HG02610 (cell line): ENCODE results near the gene NPAT.

Experiments
- ATAC-seq: cut with Tn5 transposase; IDR thresholded peaks from one replicate; pipeline ENCODE4 v1.9.1; 2021; ENCODE audit warnings: mild to moderate bottlenecking, moderate library complexity; ENCODE audit not compliant: unreplicated experiment

Gene NPAT

DNA sequence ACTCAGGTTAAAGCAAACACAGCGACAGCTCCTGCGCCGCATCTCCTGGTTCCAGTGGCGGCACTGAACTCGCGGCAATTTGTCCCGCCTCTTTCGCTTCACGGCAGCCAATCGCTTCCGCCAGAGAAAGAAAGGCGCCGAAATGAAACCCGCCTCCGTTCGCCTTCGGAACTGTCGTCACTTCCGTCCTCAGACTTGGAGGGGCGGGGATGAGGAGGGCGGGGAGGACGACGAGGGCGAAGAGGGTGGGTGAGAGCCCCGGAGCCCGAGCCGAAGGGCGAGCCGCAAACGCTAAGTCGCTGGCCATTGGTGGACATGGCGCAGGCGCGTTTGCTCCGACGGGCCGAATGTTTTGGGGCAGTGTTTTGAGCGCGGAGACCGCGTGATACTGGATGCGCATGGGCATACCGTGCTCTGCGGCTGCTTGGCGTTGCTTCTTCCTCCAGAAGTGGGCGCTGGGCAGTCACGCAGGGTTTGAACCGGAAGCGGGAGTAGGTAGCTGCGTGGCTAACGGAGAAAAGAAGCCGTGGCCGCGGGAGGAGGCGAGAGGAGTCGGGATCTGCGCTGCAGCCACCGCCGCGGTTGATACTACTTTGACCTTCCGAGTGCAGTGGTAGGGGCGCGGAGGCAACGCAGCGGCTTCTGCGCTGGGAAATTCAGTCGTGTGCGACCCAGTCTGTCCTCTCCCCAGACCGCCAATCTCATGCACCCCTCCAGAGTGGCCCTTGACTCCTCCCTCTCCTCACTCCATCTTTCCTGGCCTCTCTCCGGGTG is at the start of gene NPAT, which contains the start of gene ATM:
Gene NPAT, minus strand, starts transcription at position 65 of the 774 bp plus-strand sequence. CDS start 102 bp downstream, outside the sequence.
Gene ATM, plus strand, starts transcription at position 494 of the 774 bp plus-strand sequence. CDS start 4,558 bp downstream, outside the sequence.
- peak; percentile 80 for ATAC-seq

DNA sequence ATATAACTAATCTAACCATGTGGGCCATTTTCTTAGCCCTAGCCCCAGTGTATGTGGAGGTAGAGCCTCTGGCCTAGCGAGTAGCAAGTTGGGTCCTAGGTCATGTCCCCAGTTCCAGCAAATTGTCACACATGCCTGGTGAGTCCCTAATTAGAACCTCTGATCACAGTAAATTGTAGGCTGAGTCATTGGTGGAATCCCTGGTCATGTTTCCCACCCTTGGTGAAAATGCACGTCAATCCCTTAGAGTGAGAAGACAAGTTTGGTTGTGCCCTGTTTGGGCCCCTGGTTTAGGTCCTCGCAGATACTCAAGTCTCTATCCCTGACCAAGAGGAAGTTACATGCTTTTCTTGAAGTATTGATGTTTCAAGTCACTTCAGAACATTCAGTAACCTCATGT is 47.1 kb upstream of the NPAT start:
- ATAC-seq = no peak

DNA sequence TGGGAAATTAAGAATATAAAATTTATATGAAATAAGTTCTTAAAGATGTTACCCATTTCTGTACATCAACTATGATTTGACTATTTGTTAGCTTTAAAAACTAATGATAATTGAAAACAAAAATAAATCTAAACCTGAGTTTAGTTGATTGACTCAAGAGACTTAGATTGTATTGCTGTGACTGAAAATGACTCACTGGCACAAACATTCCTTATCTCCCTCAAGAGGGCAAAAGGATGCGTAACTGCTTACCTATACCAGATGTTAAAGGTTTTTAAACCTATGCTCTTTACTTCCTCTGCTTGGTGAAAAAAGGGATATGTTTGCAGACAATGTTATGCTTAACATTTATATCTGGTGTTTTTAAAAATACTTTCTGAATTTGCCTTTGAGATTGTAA is 30.7 kb upstream of the NPAT start:
- no peak for ATAC-seq

DNA sequence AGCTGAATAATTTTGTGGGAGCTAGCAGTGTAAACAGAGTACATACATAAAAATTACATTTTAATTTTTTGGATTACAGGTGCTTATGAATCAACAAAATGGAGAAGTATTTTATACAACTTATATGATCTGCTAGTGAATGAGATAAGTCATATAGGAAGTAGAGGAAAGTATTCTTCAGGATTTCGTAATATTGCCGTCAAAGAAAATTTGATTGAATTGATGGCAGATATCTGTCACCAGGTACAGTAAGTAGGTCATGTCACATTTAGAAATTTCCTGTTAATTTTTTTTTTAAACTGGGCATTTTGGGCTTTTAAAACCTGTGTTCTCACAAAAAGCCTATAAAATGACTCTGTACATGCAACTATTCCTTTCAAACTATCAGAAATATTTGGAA is 24.4 kb upstream of the NPAT start:
- ATAC-seq = no peak

DNA sequence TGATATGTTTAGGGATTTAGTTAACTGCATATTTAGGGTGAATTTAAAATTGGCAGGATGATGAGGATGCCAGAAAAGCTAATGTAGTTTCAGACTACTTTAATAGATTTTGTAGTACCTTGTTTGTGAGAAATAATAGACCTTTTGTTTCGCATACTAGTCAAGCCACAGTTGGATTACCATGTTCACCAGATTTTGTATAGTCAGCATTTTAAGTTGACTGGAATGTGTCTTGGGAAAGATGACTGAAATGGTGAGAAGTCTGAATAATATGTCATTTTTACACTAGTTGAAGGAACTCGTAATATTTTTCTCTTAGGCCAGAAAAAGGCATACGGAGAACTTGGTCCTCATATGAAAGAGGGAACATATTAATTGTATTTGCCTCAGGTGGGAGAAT is 23.9 kb upstream of the NPAT start:
- no peak for ATAC-seq

DNA sequence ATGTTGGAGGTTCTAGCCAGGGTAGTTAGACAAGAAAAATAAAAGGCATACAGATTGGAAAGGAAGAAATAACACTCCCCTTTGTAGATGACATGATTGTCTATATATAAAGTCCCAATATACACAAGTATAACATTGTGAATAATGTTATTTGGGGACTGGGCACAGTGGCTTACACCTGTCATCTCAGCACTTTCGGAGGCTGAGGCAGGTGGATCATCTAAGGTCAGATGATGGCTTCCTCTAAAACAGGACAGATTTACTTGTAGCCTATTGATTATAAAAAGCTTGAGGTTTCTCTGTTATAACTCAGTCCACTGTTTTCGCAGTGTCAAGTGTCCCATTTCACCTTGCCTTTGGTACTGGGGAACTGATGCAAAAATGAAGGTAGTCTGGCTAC is 20.0 kb upstream of the NPAT start:
- ATAC-seq = no peak

DNA sequence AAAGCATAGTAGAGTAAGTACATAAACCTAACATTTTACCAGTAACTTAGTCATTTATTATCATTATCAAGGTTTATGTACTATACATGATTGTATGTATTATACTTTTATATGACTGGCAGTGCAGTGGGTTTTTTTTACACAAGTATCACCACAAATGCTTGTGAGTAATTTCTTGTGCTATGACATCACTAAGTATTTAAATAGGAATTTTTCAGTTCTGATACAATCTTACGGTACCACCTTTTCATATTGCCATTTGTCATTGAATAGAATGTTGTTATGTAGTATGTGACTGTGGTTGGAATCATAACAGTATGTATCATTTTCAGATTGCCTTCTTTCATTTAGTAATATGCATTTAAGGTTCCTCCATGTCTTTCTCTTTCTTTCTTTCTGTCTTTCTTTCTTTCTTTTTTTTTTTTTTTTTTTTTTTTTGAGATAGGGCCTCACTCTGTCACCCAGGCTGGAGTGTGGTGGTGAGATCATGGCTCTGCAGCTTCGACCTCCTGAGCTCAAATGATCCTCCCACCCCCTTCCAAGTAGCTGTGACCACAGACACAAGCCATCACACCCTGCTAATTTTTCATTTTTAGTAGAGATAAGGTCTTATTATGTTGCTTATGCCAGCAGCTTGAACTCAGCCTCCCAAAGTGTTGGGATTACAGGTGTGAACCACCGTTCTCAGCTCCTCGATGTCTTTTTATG is 19.0 kb upstream of the NPAT start:
- ATAC-seq = no peak

DNA sequence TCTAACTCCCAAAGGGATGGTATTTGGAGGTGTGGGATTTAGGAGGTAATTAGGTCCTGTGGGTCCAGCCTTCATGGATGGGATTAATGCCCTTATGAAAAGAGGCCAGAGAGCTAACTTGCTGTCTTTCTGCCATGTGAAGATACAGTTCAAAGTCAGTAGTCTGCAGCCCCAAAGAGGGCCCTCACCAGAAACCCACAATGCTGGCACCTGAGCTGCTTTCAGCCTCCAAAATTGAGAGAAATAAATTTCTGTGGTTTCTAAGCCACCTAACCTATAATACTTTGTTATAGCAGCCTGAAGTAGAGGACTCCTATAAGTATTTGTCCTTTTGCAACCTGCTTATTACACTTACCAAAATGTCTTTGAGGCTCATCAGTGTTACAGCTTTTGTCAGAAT is 16.6 kb upstream of the NPAT start:
- ATAC-seq = no peak

DNA sequence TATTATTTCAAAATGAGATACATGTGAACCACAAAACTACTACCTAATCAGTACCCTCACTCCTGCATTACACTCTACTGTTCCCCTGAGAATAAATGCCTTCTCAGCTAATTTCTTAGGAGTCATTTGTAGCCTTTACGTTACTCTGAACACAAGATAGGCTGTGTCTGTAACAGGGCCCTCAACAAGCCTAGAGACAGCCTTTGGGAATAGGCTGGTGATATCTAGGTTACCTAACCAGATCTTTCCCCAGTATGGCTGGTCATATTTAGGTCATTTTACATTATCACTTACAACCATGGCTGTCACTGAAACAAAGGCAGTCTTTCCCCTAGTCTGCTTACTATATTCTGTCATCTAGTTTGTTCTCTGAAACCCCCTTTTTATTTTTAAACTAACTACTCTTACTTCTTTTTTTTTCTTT is 14.6 kb upstream of the NPAT start:
- peak; percentile 60 for ATAC-seq

DNA sequence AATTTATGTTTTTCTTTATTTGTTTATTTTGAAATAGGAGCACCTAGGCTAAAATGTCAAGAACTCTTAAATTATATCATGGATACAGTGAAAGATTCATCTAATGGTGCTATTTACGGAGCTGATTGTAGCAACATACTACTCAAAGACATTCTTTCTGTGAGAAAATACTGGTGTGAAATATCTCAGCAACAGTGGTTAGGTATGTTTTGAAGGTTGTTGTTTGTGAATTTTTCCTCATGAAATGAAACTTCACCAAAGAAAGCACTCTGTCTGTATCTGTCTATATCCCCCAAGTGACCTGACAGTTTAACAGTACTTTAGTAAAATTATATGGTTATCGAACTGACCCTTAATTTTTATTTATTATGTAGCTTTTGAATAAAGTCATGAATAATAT is 13.2 kb upstream of the NPAT start:
- ATAC-seq = no peak

DNA sequence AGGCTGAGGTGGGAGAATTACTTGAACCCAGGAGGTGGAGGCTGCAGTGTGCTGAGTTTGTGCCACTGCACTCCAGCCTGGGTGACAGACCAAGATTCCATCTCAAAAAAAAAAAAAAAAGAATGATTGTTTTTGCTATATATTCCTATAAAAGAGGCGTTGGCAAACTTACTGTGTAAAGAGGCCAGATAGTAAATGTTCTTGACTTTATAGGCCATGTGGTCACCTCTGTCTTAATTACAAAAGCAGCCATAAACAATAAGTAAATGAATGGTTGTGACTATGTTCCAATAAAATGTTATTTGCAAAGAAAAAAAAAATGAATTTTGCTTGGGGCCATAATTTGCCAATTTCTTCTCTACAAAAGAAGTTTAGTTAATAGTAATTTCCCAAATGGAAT is 12.8 kb upstream of the NPAT start:
- ATAC-seq = no peak

DNA sequence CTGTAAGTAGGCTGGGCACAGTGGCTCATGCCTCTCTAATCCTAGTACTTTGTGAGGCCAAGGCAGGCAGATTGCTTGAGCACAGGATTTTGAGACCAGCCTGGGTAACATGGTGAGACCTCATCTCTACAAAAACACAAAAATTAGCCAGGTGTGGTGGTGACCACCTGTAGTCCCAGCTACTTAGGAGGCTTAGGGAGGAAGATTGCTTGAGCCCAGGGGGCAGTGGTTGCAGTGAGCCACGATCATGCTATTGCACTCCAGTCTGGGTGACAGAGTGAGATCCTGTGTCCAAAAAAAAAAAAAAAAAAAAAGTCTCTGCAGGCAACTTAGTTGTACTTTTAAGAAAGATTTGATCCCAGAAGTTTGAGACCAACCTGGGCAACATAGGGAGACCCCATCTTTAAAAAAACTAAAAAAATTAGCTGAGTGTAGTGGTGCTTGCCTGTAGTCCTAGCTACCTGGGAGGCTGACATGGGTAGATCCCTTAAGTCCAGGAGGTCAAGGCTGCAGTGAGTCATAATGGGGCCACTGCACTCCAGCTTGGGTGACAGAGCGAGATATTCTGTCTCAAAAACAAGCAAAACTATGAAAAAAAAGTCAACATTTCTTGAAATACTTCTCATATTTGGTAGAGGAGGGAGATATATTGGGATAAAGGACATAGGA is 11.0 kb upstream of the NPAT start:
- no peak for ATAC-seq

DNA sequence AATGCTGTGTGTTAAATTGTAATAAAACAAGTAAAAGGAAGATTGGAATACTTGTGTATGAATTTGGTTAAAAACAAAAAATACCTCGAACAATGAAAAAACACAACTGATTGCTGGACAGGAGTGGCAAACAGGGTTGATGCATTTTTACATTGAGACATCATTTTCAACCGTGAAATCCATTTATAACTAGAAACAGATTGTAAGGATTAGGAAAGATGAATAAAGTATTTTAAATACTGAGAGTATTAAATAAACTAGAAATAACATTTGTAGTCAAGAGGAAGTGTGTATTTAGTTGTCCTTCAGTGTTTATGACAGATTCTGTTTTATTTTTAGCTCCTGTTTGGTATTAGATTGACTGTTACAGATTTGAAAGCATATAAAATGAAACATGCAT is 5.8 kb upstream of the NPAT start:
- no peak for ATAC-seq

DNA sequence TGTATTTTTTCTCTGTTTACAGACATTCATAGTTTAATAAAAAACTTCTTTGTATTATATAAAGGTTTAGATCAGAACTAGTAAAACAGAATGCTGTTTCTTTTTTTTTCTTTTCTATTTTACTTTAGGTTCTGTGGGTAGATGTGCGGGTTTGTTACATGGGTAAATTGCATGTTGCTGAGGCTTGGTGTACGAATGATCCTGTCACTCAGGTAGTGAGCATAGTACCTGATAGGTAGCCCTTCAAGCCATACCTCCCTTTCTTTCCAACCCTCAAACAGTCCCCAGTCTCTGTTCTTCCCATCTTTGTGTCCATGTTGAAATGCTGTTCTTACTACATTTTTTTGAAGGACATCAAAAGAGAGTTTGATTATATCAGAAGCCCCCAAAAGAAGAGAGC is 3.6 kb upstream of the NPAT start:
- no peak for ATAC-seq

DNA sequence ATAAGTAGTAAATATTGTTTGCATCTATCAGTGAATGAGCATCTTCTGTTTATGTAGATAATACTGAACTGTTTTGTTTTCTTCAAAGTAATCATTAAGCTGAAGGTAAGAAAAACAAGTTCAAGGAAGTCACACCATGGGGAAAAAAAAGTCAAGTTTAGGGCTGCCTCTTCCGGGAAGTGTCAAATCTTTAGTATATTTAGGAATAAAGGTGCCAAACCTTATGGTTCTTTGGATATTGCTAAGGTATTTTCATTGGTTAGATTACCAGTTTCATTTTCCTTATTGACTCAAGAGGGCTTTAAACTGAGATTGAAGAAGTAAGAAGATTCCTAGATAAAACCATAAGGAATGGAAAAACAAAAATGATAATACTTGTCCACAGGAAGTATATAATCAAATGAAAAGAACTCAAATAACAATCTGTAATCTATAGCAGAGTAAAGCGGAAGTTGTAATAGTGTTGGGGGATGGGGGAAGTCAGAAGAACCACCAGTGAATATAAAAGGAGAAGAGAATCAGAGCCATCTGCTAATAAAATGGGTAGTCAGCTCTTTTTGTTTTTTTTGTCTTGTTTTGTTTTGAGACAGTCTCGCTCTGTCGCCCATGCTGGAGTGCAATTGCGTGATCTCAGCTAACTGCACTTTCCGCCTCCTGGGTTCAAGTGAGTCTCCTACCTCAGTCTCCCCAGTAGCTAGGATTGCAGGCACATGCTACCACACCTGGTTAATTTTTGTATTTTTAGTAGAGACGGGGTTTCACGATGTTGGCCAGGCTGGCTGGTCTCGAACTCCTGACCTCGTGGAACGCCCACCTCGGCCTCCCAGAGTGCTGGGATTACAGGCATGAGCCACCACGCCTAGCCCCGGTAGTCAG is 2.7 kb upstream of the NPAT start:
- no peak for ATAC-seq

DNA sequence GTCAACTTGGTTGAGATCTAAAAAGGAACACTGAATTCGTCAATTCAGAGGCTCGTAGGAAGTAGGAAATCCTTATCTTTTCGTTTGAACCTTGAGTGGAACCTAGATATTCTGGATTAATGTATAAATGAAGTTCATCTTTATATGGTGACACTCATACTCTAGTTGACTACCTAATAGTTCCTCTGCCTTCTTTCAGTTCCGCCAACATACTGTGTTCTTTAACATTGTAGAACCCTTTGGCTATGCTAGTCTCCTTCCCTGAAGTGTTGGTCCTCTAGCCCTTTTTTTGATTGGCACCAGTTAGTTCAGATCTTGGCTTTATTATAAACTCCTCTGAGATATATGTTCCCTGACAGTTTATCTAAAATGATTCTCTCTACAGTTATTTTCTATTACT is 1.9 kb upstream of the NPAT start:
- ATAC-seq = no peak

DNA sequence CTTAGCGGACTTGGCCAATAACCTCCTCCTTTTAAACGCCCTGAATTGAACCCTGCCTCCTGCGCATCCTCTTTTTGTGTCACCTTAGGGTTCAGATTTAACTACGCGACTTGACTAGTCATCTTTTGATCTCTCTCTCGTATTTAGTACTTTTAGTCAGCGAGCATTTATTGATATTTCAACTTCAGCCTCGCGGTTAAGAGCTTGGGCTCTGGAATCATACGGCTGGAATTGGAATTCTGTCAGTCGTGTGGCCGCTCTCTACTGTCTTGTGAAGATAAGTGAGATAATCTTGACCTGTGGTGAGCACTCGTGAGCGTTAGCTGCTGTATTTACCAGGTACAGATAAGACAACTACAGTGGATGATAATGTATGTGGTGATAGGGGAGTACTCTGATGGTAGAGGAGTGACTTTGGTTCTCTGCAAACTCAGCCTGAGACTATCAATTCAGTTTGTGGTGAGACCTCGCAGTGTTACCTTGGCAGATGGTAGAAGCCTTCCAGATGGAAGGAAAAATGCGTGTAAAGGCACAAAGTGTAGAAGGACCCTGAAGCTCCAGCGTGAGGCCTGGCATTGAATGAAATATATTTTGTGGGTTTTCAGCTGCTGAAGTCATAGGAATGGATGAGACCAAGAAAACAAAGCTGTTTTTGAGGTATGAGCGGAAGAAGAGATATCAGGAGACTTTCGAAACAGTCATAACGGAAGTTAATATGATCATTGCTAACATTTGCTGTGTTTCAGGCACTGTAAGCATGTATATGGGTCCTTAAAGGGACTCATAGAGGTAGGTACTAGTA is 1.1 kb upstream of the NPAT start:
- peak; percentile 38 for ATAC-seq

DNA sequence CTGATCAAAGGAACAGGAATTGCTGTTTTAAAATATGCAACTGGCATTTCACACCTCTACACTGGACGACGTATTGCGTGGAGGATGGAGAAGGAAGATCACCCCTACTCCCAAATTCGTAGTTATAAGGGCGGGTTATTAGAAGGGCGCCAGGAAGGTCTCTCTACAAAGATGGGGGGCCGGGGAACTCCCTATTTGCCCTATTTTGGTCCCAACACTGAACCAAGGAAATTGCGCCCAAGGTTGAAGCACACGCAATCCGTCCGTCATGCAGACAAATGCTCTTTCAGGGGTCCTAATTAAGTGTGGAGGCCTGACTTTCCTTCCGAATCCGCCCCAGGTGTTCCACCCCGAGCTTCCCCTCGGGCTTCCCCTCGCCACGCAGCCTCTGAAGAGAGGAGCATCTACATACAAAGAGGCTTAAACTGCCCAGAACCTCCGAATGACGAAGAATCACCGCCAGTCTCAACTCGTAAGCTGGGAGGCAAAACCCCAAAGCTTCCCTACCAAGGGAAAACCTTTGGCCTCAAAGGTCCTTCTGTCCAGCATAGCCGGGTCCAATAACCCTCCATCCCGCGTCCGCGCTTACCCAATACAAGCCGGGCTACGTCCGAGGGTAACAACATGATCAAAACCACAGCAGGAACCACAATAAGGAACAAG is 396 bp downstream of the NPAT start:
- no peak for ATAC-seq

DNA sequence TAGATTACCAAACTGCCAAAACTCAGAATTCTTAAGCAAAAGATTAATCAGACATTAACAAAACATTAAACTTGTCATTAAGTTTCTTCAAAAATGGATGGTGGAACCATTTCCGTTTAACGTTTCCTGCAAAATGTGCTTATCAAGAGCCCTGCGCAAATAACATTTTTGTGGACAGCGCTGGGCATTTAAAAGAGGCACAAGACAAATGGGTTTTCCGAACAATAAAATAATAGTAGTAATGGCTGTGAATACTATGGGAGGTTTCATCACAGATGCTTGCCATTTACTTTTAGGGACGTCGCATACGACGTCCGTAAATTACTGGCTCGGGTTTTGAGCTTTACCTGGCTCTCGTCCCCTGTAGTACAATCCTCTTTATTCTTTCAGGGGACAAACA is 1.1 kb downstream of the NPAT start:
- no peak for ATAC-seq
